Regular cardiac myocyte (primary cell): ENCODE data around the gene BDP1. TPM values are rescaled to one million over a fixed set of nuclear protein-coding genes. Genes with fewer than 3 reads are reported as not detected.

Source experiments
- total RNA-seq: library from RNA; depleted of rRNA; stranded (reverse); fragments of >200 nt; gene quantifications from 2 replicates; pipeline ENCODE4 v1.2.3, GENCODE V29; 2014

The BDP1 gene
- 19.6 and 20.0 TPM in 2 replicates for total RNA-seq

GRCh38 chr5:71455427-71456361 is at the start of gene BDP1:
Gene BDP1 (plus strand): TSS chr5:71455651. CDS start chr5:71455878, 227 bp downstream.

GRCh38 chr5:71586941-71587765 is 131.7 kb downstream of the BDP1 start, which contains the start of gene MCCC2:
Gene MCCC2 (plus strand): TSS chr5:71587340. CDS start chr5:71587426, 86 bp downstream.

Other genes with a start within 250 kb of the BDP1 start
- 12.3 and 17.2 TPM in 2 replicates for gene MCCC2, start 131.7 kb downstream of the BDP1 start, total RNA-seq